HG03342 (cell line): ENCODE results near the gene PDIA5.

Source experiments
- ATAC-seq: cut with Tn5 transposase; IDR thresholded peaks from one replicate; pipeline ENCODE4 v1.9.1; 2021; ENCODE audit warnings: mild to moderate bottlenecking, moderate library complexity; ENCODE audit not compliant: unreplicated experiment

The PDIA5 gene

DNA sequence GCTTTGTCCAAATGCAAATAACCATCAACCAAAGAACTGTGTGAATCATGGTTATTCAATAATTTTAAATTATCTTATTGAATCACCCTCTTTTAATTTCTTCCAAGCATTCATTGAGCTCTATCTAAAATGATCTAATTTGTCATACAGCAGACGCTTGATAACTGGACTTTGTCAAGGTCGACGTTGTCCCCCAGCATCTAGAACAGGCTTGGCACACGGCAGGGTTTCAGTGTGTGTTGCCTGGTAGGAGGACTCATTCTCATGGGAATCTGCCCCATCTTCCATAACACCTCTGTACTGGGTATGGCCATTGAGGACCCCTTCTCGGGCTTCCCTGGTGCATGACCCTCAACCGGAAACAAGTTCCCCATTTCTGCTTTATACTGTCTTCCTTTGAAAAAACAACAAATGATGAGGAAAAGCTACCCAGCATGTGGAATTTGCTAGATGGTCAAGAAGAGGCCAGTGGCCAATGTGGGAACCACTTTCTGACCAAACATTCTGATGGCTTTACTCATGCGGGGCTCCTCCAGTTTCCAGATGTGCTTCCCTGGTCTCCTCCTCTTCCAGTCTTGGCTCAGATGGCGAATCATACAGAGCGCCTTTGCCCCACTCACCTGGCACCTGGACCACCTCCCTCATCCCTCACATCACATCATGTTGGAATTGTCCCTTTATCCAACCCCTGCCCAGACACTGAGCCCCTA is 93.3 kb downstream of the PDIA5 start:
- ATAC-seq = no peak

DNA sequence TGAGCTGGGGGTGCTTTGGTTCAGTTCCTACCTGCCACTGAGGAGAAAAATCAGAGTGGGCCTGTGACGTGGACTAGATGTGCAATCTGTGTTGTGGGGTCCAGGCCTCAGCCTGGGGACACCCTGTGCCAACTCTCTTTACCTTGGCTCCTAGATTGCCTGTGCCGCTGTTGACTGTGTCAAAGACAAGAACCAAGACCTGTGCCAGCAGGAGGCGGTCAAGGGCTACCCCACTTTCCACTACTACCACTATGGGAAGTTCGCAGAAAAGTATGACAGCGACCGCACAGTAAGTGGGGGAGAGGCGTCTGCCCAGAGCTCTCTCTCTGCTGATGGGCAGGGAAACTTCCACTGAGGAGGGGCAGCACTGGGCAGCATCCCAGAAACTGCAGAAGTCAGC is 94.3 kb downstream of the PDIA5 start:
- ATAC-seq = no peak

DNA sequence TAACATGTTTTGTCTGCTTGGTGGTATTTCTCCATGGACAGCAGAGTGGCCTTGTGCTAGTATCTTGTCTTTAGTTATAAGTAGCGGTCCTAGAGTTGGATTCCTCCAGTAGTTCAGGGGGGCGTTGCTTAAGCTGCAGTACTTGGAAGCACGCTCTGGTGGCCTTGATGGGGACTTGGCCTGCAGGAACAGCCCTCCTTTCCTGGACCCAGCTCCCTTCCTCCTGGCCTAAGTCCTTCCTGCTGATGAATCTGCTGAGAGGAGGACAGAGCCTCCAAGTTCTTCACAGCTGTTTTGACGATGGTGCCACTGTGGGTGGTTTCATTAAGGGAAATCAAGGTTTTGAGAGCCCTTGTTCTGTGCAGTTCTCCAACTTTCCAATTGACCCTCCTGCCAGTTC is 96.3 kb downstream of the PDIA5 start:
- no peak for ATAC-seq

DNA sequence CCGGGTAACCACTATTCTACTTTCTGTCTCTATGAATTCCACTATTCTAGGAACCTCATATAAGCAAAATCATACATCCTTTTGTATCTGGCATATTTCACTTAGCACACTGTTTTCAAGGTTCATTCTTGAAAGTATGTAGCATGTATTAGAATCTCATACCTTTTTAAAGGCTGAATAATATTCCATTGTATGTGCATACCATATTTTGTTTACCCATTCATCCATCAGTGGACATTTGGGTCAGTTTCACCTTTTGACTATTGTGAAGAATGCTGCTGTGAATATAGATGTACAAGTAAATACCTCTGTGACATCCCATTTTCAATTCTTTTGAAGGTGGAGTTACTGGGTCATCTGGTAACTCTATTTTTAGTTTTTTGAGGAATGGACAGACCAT is 98.3 kb downstream of the PDIA5 start:
- ATAC-seq = no peak

GRCh38 chr3:123167686-123168085 is 100.9 kb downstream of the PDIA5 start:
- no peak for ATAC-seq

GRCh38 chr3:123168122-123168521 is 101.3 kb downstream of the PDIA5 start:
- no peak for ATAC-seq

DNA sequence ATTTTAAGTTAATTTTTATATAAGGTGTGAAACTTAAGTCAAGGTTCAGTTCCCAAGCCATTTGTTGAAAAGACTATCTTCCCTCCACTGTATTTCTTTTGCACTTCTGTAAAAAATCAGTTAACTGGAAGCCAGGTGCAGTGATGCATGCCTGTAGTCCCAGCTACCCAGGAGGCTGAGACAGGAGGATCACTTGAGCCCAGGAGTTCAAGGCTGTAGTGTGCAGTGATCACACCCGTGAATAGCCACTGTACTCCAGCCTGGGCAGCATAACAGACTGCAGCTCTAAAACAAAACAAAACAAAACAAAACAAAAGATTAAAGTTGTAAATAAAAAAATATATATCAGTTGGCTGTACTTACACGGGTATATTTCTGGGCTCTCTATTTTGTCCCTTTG is 101.8 kb downstream of the PDIA5 start:
- no peak for ATAC-seq

DNA sequence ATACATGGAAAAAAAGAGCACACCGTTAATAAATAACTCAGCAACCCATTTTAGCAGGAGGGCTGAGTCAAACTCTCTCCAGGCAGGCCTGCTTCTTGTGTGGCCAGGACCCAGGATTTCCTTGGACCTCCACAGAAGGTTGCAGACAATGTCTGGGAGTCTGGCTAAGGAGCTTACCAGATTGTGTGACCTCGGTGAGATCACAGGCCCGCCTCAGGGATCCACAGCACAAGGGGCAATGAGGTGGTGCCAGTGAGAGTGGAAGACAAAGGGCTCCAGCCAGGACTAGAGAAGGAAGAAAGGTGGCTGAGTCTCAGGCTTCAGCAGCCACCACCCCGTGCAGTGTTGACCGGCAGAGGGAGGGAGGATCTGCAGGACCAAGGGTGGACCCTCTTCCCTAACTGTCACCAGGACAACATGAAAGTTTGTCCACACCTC is 102.7 kb downstream of the PDIA5 start:
- no peak for ATAC-seq

GRCh38 chr3:123169930-123170329 is 103.1 kb downstream of the PDIA5 start:
- no peak for ATAC-seq

GRCh38 chr3:123180791-123181190 is 114.0 kb downstream of the PDIA5 start:
- ATAC-seq = no peak

- no peak for ATAC-seq
Observed at GRCh38 chr3:123186695-123187094, 119.9 kb downstream of the PDIA5 start.

DNA sequence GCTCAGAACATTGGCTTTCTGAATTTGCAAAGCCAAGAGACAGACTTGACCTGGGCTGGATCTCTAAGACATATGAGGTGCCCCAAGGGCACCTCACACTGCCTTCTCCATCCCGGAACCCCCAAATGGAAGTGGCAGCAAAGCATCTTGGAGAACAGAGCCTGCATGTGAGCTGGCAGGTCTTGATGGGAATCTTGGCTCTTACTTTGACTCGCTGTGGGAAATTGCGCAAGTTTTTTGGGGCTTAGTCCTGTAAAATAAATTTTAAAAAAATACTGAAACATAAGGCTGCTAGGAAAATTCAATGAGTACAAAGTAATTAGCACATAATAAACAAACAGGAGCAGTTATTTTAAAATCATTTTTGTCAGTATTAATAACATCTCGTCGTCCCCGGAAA is 121.2 kb downstream of the PDIA5 start:
- ATAC-seq = no peak

- ATAC-seq = no peak
Observed at GRCh38 chr3:123193448-123194101, 126.8 kb downstream of the PDIA5 start.

DNA sequence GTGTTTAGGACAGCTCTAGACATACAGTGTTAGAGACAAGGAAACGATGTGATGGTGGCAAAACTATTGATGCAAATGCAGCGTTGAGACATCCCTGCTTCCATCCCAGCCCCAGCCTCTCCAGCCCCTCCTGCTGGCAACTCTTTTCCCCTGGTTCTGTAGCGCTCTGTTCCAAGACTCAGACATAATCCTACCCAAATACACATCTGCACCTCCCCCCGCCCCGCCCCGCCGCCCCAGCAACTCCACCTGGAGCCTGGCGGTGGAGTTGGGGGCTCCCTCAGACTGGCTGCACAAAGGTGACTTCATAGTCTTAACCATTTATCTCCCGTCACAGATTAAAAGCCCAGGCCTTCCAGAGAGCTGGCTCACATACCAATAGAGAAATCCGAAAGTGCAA is 127.7 kb downstream of the PDIA5 start:
- ATAC-seq = no peak

GRCh38 chr3:123198372-123198771 is 131.5 kb downstream of the PDIA5 start:
- no peak for ATAC-seq

- no peak for ATAC-seq
Observed at GRCh38 chr3:123201223-123201556, 134.4 kb downstream of the PDIA5 start.

DNA sequence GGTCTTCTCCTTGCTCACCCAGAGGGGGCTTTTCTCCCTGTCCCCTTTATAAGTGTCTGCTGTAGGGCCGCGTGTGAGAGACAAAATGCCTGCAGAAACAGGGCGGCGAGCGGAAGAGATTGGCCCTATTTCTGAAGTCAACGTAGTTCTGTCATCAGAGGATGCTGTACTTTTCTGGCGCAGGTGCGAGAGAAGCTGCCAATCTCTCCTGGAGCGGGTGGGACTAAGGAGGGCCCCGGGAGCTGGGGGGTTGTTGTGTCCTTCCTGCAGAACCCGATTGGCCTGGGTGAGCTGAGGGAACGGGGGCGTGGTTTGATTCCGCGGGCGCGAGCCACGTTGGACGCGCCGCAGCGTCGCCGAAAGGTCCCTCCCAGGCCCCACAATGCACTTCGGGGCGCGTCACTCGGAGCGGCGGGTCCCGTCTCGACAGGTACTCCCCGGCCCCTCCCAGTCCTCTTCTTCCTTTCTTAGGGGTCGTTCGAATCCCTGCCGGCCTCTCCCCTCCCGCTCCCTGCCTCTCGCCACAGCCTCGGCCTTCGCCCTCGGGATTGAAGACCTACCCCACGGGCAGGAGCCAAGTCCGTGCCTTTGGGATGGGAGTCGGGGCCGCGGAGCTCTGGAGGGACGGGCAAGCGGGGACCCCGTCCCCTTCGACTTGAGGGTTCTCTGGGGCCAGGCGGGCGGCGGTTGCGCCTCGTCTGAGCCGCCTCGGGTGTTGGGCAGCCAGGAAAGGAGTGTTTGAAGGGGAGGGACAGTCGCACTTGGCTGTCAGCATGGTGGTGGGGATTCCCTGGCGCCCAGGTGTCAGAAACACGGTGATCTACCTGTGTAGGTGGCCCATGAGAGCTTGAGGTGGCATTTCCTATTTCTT is 135.0 kb downstream of the PDIA5 start, which contains the start of gene SEC22A:
Gene SEC22A (plus strand): TSS at position 387 of the 871 bp plus-strand sequence. CDS start 7,275 bp downstream, outside the sequence.
- peak; percentile 97 for ATAC-seq

- no peak for ATAC-seq
Observed at GRCh38 chr3:123202451-123202850, 135.6 kb downstream of the PDIA5 start.
